GM23338 (cell line): Measurements from ENCODE around the gene LPIN1.

ENCODE experiments used
- JUNB ChIP-seq: IDR thresholded peaks from one replicate; pipeline ENCODE4 v1.6.1; 2016; ENCODE audit warnings: antibody characterized with exemption; ENCODE audit not compliant: unreplicated experiment
- POLR2AphosphoS5 ChIP-seq: IDR thresholded peaks from 2 replicates; pipeline ENCODE4 v1.6.1; 2016; ENCODE audit warnings: antibody characterized with exemption, low read depth
- TF ChIP-seq, protein P1 (sequence below), 2 experiments: fragments of 200-600 bp in 1 of 2; sonication (generic) in 1 of 2; conservative IDR thresholded peaks; 2 replicates each; pipeline versions ENCODE4 v1.5.1 to v1.6.1; 2016 to 2017; ENCODE audit warnings: antibody characterized with exemption in 2 of 2, low read depth in 2 of 2, mild to moderate bottlenecking in 2 of 2, moderate library complexity in 1 of 2

DNA sequence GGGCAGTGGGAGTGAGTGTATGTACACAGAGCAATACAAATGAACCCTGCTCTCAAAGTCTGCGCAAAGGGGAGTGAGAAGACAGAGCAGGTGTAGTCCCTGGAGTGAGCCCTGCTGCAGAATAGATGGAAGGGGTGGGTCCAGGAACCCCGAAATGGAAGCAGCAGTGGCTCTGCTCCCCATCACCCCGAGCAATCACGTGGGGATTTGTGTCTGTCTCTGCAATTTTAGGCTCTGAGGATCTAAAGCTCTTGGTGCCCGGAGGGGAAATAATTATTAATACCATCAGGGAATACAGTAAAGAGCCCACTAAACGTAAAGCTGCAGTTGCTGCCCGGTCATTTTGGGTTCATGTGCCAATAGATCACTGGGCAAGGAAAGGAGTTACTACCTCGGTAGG, 118.3 kb downstream of the LPIN1 start:
- TF ChIP-seq, protein P1, sequence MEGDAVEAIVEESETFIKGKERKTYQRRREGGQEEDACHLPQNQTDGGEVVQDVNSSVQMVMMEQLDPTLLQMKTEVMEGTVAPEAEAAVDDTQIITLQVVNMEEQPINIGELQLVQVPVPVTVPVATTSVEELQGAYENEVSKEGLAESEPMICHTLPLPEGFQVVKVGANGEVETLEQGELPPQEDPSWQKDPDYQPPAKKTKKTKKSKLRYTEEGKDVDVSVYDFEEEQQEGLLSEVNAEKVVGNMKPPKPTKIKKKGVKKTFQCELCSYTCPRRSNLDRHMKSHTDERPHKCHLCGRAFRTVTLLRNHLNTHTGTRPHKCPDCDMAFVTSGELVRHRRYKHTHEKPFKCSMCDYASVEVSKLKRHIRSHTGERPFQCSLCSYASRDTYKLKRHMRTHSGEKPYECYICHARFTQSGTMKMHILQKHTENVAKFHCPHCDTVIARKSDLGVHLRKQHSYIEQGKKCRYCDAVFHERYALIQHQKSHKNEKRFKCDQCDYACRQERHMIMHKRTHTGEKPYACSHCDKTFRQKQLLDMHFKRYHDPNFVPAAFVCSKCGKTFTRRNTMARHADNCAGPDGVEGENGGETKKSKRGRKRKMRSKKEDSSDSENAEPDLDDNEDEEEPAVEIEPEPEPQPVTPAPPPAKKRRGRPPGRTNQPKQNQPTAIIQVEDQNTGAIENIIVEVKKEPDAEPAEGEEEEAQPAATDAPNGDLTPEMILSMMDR (conservative IDR thresholded peaks at IDR 0.05; ENCODE audit: low read depth in 2 of 2) = no peak
- TF ChIP-seq JUNB (no peak), POLR2AphosphoS5 (no peak)
